A673 (cell line): ENCODE data around the gene PDE11A. TPM values are rescaled to one million over a fixed set of nuclear protein-coding genes. Genes with fewer than 3 reads are reported as not detected.

Experiments
- BruUV-seq: library from RNA; stranded (reverse); fragments of 400-500 nt; replicated peaks from 2 replicates; lab custom pipeline; 2021; lab: Mats Ljungman, UMichigan
- CTCF ChIA-PET: fragments of 300-600 bp; sonication (Branson Sonifier 250); formaldehyde crosslinking; loops from one replicate; lab custom pipeline; 2022; ENCODE audit warnings: antibody characterized with exemption; lab: Charles Lee
- POLR2A ChIA-PET: fragments of 300-600 bp; sonication (Branson Sonifier 250); formaldehyde crosslinking; loops from one replicate; lab custom pipeline; 2022; ENCODE audit warnings: antibody characterized with exemption; ENCODE audit not compliant: low non-redundant PET; lab: Charles Lee
- DNase-seq: peaks from one replicate; pipeline ENCODE4 v3.0.0-alpha.2; 2015; ENCODE audit warnings: low spot score
- H3K27ac ChIP-seq: fragments of 200-600 bp; sonication (generic); 2 replicates; pipeline ENCODE4 v1.5.1; 2016; ENCODE audit warnings: mixed run types, low read depth, mild to moderate bottlenecking, mixed read lengths, antibody characterized with exemption, low read length; ENCODE audit not compliant: poor library complexity, severe bottlenecking
- H3K27me3 ChIP-seq: fragments of 200-600 bp; sonication (generic); replicated peaks from 2 replicates; pipeline ENCODE4 v1.6.1; 2017; ENCODE audit warnings: mixed run types, low read depth, mild to moderate bottlenecking, mixed read lengths, antibody characterized with exemption, low read length; ENCODE audit not compliant: insufficient read depth, poor library complexity
- H3K36me3 ChIP-seq: fragments of 200-600 bp; sonication (generic); 2 replicates; pipeline ENCODE4 v1.6.1; 2016; ENCODE audit warnings: mixed run types, mild to moderate bottlenecking, mixed read lengths, antibody characterized with exemption, low read length; ENCODE audit not compliant: insufficient read depth, poor library complexity, severe bottlenecking
- H3K4me1 ChIP-seq: fragments of 200-600 bp; sonication (generic); 2 replicates; pipeline ENCODE4 v1.6.1; 2017; ENCODE audit warnings: mixed run types, mild to moderate bottlenecking, mixed read lengths, antibody characterized with exemption, low read length; ENCODE audit not compliant: insufficient read depth, poor library complexity, severe bottlenecking
- H3K4me3 ChIP-seq: fragments of 200-600 bp; sonication (generic); 2 replicates; pipeline ENCODE4 v1.5.1; 2016; ENCODE audit warnings: low read depth, mixed run types, mild to moderate bottlenecking, mixed read lengths, low read length; ENCODE audit not compliant: poor library complexity, severe bottlenecking
- H3K9me3 ChIP-seq: fragments of 200-600 bp; sonication (generic); 2 replicates; pipeline ENCODE4 v1.6.1; 2016; ENCODE audit warnings: mixed run types, low read depth, mild to moderate bottlenecking, mixed read lengths, antibody characterized with exemption, low read length; ENCODE audit not compliant: poor library complexity, severe bottlenecking
- CTCF ChIP-seq: fragments of 300-800, 200-600 bp; sonication (generic); conservative IDR thresholded peaks from 2 replicates; pipeline ENCODE4 v1.5.1; 2017; ENCODE audit warnings: low read depth, mild to moderate bottlenecking, antibody characterized with exemption, low read length, moderate library complexity, mixed read lengths
- EZH2 ChIP-seq: fragments of 200-600 bp; sonication (generic); IDR thresholded peaks from 2 replicates; pipeline ENCODE4 v1.6.1; 2017; ENCODE audit warnings: borderline replicate concordance, low read depth, mild to moderate bottlenecking, mixed read lengths, antibody characterized with exemption, low read length; ENCODE audit not compliant: poor library complexity, severe bottlenecking
- intact Hi-C: fragments of 100-400 bp; cut with micrococcal nuclease; formaldehyde crosslinking; loops from one replicate; pipeline ENCODE4 v1.10.0; 2022; ENCODE audit not compliant: unreplicated experiment
- total RNA-seq: library from RNA; stranded (reverse); gene quantifications from 2 replicates; pipeline ENCODE4 v1.2.3, GENCODE V29; 2021

Gene PDE11A
- total RNA-seq, 1 experiment from 2014 or later = not detected

DNA sequence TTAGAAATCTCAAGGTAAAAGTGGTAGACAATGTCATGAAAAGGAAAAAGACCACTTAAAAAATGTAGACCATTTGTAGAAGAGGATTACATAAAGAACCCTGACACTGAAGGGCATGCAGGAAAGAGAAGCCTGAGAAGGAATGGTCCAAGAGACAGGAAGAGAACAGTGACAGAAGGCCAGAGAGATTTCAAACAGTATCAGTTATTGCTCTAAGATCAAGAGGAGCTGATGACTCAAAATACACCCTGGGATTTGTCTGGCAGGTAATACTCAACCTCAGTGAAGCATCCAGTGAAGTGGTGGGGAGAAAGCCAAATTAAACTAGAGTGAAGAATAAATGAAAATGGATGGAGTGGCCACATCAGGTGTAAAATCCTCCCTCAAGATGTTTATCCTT lies 100.5 kb downstream of the PDE11A start:
- Histone ChIP-seq H3K36me3 (no peaks in the 10 kb centered on the region), H3K4me1 (no peaks in the 10 kb centered on the region), H3K27me3 (no peaks in the 10 kb centered on the region), H3K4me3 (no peak overlapping the region), H3K27ac (no peak overlapping the region), H3K9me3 (no peaks in the 10 kb centered on the region)
- ChIA-PET CTCF (no interaction called here), POLR2A (no interaction called here)
- TF ChIP-seq CTCF = no peak
- TF ChIP-seq EZH2 = no peak
- no peak for DNase-seq
- no TSS peak for BruUV-seq
- intact Hi-C loops = no loop called here

GRCh38 chr2:177970670-177971454 lies 101.7 kb downstream of the PDE11A start:
- CTCF ChIA-PET = no interaction called here
- no peak overlapping the region for H3K4me3 ChIP-seq

GRCh38 chr2:177964892-177965291 lies 107.7 kb downstream of the PDE11A start:
- intact Hi-C loops = no loop called here
- ChIA-PET CTCF (no interaction called here), POLR2A (no interaction called here)
- DNase-seq = no peak
- BruUV-seq = no TSS peak
- Histone ChIP-seq H3K4me1 (no peaks in the 10 kb centered on the region), H3K27ac (no peak overlapping the region), H3K4me3 (no peak overlapping the region), H3K9me3 (no peaks in the 10 kb centered on the region), H3K36me3 (no peaks in the 10 kb centered on the region), H3K27me3 (no peaks in the 10 kb centered on the region)
- no peak for TF ChIP-seq EZH2
- no peak for TF ChIP-seq CTCF

More at GRCh38 chr2:177970670-177971454, 101.7 kb downstream of the PDE11A start:
- intact Hi-C loops = no loop called here
- H3K4me1 ChIP-seq = no peaks in the 10 kb centered on the region
- no peaks in the 10 kb centered on the region for H3K27me3 ChIP-seq
- H3K9me3 ChIP-seq = no peaks in the 10 kb centered on the region
- TF ChIP-seq EZH2 (no peak), CTCF (no peak)
- DNase-seq = no peak
- H3K36me3 ChIP-seq = no peaks in the 10 kb centered on the region
- POLR2A ChIA-PET = no interaction called here
- BruUV-seq = no TSS peak
- no peak overlapping the region for H3K27ac ChIP-seq
